C4-2B (cell line): ENCODE results near the gene PRPF31.

Experiments used
- H3K27ac ChIP-seq: fragments of 450-650 bp; 2 replicates; pipeline ENCODE4 v1.5.1; 2017
- ZFX ChIP-seq: fragments of 450-650 bp; IDR thresholded peaks from 2 replicates; pipeline ENCODE4 v1.6.1; 2017
- TF ChIP-seq, protein P1 (sequence below): fragments of 450-650 bp; conservative IDR thresholded peaks from 2 replicates; pipeline ENCODE4 v1.5.1; 2017; ENCODE audit warnings: mild to moderate bottlenecking

PRPF31 gene

DNA sequence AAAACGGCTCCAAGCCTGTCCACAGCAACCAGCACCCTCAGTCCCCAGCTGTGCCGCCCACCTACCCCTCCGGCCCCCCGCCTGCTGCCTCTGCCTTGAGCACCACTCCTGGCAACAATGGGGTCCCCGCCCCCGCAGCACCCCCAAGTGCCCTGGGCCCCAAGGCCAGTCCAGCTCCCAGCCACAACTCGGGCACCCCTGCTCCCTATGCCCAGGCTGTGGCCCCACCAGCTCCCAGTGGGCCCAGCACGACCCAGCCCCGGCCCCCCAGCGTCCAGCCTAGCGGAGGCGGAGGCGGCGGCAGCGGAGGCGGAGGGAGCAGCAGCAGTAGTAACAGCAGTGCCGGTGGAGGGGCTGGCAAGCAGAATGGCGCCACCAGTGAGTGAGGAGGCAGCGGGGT lies 32.6 kb downstream of the PRPF31 start:
- H3K27ac ChIP-seq: no peak overlapping the region
- TF ChIP-seq ZFX: no peak
- TF ChIP-seq, protein P1, sequence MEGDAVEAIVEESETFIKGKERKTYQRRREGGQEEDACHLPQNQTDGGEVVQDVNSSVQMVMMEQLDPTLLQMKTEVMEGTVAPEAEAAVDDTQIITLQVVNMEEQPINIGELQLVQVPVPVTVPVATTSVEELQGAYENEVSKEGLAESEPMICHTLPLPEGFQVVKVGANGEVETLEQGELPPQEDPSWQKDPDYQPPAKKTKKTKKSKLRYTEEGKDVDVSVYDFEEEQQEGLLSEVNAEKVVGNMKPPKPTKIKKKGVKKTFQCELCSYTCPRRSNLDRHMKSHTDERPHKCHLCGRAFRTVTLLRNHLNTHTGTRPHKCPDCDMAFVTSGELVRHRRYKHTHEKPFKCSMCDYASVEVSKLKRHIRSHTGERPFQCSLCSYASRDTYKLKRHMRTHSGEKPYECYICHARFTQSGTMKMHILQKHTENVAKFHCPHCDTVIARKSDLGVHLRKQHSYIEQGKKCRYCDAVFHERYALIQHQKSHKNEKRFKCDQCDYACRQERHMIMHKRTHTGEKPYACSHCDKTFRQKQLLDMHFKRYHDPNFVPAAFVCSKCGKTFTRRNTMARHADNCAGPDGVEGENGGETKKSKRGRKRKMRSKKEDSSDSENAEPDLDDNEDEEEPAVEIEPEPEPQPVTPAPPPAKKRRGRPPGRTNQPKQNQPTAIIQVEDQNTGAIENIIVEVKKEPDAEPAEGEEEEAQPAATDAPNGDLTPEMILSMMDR: no peak

DNA sequence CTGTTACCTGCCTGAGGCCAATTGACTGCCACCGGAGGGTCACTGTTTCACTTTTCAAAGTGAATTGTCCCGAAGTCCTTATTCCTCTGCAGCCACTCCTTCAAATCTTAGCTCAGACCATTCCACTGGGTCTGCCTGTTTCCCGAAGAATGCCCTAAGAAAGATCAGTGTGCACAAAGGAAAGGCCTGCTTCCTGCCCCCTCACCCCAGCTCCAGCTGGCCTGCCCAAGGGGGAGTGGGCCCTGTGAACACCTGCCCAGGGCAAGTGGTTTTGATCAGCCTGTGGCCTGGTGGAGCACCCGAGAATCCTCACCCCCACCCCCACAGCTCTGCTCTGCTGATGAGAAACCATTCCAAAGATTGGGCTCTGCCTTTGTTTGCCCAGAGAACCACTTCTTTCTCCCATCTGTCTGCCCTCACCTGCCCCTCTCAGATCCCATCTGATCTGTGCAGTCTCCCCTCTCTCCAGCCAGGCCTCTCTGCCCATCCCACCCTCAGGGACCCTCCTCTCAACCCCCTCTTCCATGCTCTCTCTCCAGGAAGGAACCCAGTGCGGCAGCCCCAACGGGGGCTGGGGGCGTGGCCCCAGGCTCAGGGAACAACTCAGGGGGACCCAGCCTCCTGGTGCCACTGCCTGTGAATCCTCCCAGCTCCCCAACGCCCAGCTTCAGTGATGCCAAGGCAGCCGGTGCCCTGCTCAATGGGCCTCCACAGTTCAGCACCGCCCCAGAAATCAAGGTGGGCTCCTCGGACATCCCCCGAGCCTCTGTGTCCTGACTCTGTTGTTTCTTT lies 33.7 kb downstream of the PRPF31 start:
- TF ChIP-seq, protein P1: no peak
- TF ChIP-seq ZFX: no peak
- no peak overlapping the region for H3K27ac ChIP-seq

DNA sequence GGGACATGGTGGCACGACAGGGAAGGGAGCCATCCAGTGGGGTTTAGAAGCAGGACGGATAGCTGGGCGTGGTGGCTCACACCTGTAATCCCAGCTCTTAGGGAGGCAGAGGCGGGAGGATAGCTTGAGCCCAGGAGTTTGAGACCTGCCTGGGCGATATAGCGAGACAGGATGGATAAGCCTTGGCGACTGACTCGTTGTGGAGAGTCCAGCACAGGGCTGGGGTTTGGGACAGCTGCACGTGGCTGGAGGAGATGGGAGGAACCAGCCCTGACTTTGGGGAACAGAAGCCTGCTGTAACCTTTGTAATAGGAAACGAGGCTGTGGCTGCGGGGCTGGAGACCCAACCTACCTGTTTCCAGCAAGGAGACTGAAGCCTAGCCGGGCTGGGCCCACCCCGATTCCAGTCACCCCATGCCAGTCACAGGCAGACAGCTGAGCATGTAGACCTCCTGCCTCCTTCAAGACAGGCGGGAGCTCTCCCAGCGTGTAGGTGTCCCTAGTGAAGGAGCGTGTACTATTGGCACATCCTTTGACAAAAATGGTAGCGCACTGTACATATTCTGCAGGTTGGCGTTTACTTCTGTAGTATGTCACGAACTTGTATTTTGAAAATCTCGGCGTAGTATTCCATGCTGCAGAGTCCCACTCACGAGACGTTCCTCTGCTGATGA lies 35.9 kb downstream of the PRPF31 start:
- no peak overlapping the region for H3K27ac ChIP-seq

DNA sequence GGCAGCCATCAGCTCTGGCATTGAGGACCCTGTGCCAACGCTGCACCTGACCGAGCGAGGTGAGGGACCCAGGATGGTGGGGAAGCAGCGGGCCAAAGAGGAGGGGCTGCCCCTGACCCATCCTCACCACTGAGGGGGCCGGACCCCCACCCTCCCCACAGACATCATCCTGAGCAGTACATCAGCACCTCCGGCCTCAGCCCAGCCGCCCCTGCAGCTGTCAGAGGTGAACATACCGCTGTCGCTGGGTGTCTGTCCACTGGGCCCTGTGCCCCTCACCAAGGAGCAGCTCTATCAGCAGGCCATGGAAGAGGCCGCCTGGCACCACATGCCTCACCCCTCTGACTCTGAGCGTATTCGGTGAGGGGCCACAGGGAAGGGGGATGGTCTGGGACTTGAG lies 36.7 kb downstream of the PRPF31 start:
- TF ChIP-seq ZFX: no peak
- H3K27ac ChIP-seq: no peak overlapping the region

More for the DNA sequence above, 35.9 kb downstream of the PRPF31 start:
- no peak for TF ChIP-seq ZFX
- TF ChIP-seq, protein P1: no peak

DNA sequence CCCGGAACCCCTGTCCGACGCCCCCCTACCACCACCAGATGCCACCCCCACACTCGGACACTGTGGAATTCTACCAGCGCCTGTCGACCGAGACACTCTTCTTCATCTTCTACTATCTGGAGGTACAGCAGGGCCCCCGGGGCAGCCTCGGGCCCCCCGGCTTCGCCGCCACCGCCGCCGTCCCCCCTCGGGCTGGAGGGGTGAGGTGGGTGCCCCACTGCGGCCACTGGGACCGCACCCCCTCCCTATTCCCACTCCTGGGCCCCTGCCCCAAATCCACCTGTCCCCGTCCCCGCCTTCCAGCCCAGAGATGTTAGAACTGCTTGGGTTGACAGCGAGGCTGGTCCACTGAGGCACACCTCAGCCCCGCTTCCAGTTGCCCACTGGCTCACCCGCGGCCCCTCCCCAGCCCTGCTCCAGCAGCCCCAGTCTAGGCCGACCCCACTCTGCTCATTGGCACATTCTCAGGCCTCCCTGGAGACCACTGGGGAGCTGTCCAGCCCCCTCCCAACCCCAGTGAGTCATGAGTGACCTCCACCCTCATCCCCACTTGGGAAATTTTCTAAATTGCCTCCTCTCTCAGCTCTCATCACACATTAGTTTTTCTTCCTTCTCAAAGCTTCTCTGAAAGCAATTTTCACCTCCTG lies 37.4 kb downstream of the PRPF31 start:
- TF ChIP-seq, protein P1: no peak
- TF ChIP-seq ZFX: no peak
- H3K27ac ChIP-seq: no peak overlapping the region

GRCh38 chr19:54153731-54154326 lies 38.3 kb downstream of the PRPF31 start:
- no peak overlapping the region for H3K27ac ChIP-seq
- no peak for TF ChIP-seq ZFX
- TF ChIP-seq, protein P1: no peak

DNA sequence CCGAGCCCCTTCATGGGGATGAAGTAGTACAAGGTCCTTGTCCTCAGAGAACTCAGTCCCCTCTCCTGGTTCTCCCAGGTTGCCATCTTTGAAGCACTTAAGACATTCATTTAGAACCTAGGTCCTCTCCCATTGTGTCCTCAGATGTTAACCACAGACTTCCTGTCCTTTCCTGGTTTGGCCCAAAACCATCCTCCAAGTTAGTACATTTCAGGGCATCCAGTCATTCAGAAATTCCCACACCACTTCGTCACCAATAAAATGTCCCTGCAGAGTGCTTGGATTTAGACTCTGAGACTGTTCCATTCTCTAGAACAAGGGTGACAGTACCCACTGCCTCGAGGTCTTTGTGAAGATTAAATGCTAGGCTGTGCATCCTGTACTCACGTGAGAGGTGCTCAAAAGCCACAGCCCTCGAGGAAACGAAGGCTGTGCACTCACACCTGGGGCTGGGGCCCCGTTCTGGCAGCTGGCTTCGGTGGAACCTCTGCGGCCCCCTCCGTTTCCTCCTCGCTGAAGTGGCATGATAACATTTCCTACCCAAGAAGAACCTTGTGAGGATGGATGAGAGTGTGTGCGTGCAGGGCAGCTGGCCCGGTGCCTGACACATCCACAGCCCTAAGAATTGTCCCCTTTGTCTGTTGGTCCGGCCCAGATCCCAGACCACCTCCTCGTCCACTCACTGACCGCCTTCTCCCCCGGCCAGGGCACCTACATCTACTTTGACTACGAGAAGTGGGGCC lies 39.2 kb downstream of the PRPF31 start:
- no peak overlapping the region for H3K27ac ChIP-seq
- TF ChIP-seq ZFX: no peak
- TF ChIP-seq, protein P1: no peak
